BLaER1 treated with 17β-estradiol and CSF1 and Interleukin-3, amounts not matched to agents 10 nM and 100 nM (cell line): ENCODE measurements around the gene LECT2.

ENCODE experiments used
- H3K27ac ChIP-seq, 11 experiments: shearing (Covaris generic); formaldehyde crosslinking; 2 replicates each; pipeline ENCODE4 v1.8.1; 2022
- H3K27me3 ChIP-seq, 11 experiments: shearing (Covaris generic); formaldehyde crosslinking; 2 replicates each; pipeline ENCODE4 v1.8.1; 2022
- H3K36me3 ChIP-seq, 11 experiments: shearing (Covaris generic); formaldehyde crosslinking; 2 replicates each; pipeline ENCODE4 v1.8.1; 2022
- H3K4me1 ChIP-seq, 10 experiments: shearing (Covaris generic); formaldehyde crosslinking; 2 replicates each; pipeline ENCODE4 v1.8.1; 2022
- H3K4me2 ChIP-seq, 11 experiments: shearing (Covaris generic); formaldehyde crosslinking; 2 replicates each; pipeline ENCODE4 v1.8.1; 2022
- H3K4me3 ChIP-seq, 10 experiments: shearing (Covaris generic); formaldehyde crosslinking; 2 replicates each; pipeline ENCODE4 v1.8.1; 2022
- H3K9ac ChIP-seq, 11 experiments: shearing (Covaris generic); formaldehyde crosslinking; 2 replicates each; pipeline ENCODE4 v1.8.1; 2022
- H3K9me3 ChIP-seq, 11 experiments: shearing (Covaris generic); formaldehyde crosslinking; replicated peaks in 1 of 11; 2 replicates each; pipeline ENCODE4 v1.8.1; 2022
- H4K20me1 ChIP-seq, 11 experiments: shearing (Covaris generic); formaldehyde crosslinking; 2 replicates each; pipeline ENCODE4 v1.8.1; 2022
- Cebpa-rat ChIP-seq, 11 experiments: shearing (Covaris generic); IDR thresholded peaks; 2 replicates each; pipeline ENCODE4 v1.8.1; 2022

Gene LECT2

DNA sequence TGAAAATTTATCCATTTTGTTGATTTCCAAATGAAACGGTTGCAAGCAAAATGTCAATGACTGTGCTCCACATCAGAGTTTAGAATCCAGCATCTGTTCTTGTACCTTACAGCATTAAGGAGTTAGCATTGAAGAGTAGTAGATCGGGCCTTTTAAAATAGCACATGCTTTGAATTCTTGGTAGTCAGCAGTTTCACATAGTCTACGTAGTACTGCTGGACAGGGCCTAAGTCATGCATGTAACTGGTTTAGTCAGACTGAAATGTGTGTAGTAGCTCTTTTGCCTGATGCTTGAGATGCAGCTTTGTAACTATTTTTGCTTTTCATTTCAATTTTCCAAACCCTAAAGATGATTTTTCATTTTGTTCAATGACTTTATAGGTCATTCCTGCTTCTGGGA, 19.8 kb downstream of the LECT2 start:
- Histone ChIP-seq H3K9me3 (peaks cover 7 to 12% (median 10%) of the 10 kb centered on the region in 11 experiments), H3K4me3 (no peak overlapping the region), H3K27me3 (no peaks in the 10 kb centered on the region), H4K20me1 (no peaks in the 10 kb centered on the region), H3K36me3 (no peaks in the 10 kb centered on the region), H3K4me2 (no peak overlapping the region), H3K4me1 (no peaks in the 10 kb centered on the region), H3K27ac (no peak overlapping the region), H3K9ac (no peak overlapping the region)
- TF ChIP-seq Cebpa-rat (IDR thresholded peaks at IDR 0.05) = no peak

DNA sequence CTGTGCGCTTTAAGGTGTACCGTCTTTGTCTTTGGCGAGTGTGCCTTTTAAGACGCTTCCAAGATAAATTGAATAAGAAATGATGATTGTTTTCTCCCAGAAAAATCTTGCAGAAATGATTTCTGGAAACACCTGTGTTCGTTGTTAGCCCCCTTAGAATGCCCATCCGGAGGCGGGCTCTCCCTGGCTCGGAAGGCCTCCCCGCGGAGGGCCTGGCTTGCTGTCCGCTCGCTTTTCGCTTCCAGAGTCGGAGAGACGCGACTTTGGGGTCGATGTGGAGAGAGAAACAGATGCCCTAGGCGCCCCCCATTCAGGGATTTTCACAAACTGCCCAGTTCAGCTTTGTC, 23.9 kb downstream of the LECT2 start:
- Histone ChIP-seq H3K36me3 (no peaks in the 10 kb centered on the region), H3K27me3 (no peaks in the 10 kb centered on the region), H4K20me1 (no peaks in the 10 kb centered on the region), H3K27ac (no peak overlapping the region), H3K4me2 (no peak overlapping the region), H3K9ac (no peak overlapping the region), H3K9me3 (peaks cover 10 to 19% (median 14%) of the 10 kb centered on the region in 11 experiments), H3K4me3 (no peak overlapping the region), H3K4me1 (no peaks in the 10 kb centered on the region)
- TF ChIP-seq Cebpa-rat (IDR thresholded peaks at IDR 0.05) = no peak

DNA sequence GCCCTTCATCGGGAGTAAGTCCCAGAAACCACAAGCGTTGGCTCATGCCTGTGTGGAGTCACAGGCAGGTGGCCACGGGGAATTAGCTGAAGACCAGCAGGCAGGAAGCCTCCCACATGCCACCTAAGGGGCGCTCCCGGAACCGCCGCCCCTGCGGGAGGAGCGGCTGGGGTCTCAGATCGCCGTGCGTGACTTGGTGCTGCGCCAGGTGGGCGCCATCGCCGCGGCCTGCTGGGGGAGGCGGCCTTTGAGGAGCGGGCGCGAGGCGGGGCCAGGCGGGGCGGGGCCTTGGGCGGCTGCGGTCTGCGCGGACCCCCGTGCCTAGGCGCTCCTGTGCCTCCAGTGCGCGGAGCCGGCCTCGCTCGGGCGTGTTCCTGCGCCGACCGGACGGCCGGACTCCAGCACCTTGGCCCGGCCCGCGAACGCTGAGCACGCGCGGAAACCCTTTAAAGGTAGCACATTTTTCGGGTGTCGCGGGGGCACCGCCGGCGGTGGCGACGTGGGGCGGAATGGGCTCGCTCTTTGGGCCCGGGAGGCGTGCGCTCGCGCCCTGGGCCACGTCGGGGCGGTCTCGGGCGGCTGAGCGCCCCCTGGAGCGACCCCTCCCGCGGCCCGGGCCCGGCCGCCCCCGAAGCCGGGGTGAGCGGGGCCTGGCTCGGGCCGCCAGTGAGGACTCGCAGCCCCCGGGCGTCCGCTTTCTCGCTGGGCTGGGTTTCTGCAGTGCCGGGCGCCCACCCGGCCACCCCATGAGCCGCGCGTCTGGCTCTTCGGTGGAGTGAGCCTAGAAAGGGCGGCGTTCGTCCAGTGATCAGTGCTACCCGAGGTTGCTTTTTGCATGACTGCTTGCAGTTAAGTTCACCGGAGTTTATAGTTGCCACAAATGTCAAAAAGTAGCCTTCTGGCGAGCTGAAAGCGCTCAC, 24.5 kb downstream of the LECT2 start:
- H3K4me3 ChIP-seq = no peak overlapping the region

DNA sequence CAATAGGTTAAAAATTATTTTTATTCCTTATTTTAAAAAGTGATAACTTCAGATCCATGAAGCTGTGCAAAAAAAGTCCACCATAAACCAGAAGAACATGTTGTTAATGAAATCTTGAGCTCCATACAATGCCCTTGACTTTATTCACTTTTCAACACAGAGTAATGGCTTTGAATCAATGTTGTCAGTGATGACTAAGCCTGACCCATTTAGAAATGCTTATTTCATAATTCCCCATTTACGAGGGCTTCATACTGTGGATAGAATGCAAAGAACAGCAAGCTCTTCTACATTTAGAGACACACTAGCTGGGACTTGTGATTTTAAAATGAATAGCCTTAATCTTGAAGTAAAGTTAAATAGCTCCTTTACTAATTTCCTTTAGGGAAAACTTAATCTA, 33.4 kb downstream of the LECT2 start:
- no peak for TF ChIP-seq Cebpa-rat (IDR thresholded peaks at IDR 0.05)
- H3K9ac ChIP-seq = no peak overlapping the region
- no peak overlapping the region for H3K4me3 ChIP-seq
- H3K27ac ChIP-seq = no peak overlapping the region
- no peaks in the 10 kb centered on the region for H3K9me3 ChIP-seq
- no peak overlapping the region for H3K4me2 ChIP-seq
- H3K36me3 ChIP-seq = no peaks in the 10 kb centered on the region
- peaks cover 0 to under 1% (median 0%) of the 10 kb centered on the region in 10 experiments; a peak in 1 of 20 replicates for H3K4me1 ChIP-seq
- H4K20me1 ChIP-seq = no peaks in the 10 kb centered on the region
- no peaks in the 10 kb centered on the region for H3K27me3 ChIP-seq

More for the DNA sequence above, 24.5 kb downstream of the LECT2 start:
- Histone ChIP-seq H3K4me2 (no peak overlapping the region), H3K27ac (no peak overlapping the region), H3K36me3 (no peaks in the 10 kb centered on the region), H3K4me1 (no peaks in the 10 kb centered on the region), H3K9ac (no peak overlapping the region), H4K20me1 (no peaks in the 10 kb centered on the region), H3K27me3 (no peaks in the 10 kb centered on the region), H3K9me3 (peaks cover 10 to 19% (median 14%) of the 10 kb centered on the region in 11 experiments)
- TF ChIP-seq Cebpa-rat (IDR thresholded peaks at IDR 0.05) = no peak

DNA sequence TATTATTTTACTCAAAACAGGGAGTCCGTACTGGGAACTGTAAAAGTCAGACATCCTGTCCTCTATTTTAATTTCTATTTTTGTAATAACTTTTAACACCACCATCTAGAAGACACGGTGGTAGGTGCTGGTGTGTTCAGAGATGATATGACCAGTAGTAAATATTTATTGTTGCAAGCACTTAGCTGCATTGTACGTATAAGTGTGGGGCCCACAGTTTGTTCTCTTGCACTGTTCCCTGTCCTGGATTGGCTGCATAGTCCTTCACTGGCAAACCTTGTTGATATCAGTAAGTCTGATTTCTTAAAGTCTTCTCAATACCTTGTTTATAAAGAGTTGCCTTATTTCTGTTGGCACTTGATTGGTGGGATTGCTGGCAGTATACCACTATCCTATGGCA, 34.6 kb downstream of the LECT2 start:
- Histone ChIP-seq H4K20me1 (no peaks in the 10 kb centered on the region), H3K27ac (no peak overlapping the region), H3K4me3 (no peak overlapping the region), H3K9me3 (no peaks in the 10 kb centered on the region), H3K9ac (no peak overlapping the region), H3K4me2 (no peak overlapping the region), H3K4me1 (peaks cover 0 to 8% (median 0%) of the 10 kb centered on the region in 10 experiments; a peak in 1 of 20 replicates), H3K36me3 (no peaks in the 10 kb centered on the region), H3K27me3 (no peaks in the 10 kb centered on the region)
- TF ChIP-seq Cebpa-rat (IDR thresholded peaks at IDR 0.05) = no peak

DNA sequence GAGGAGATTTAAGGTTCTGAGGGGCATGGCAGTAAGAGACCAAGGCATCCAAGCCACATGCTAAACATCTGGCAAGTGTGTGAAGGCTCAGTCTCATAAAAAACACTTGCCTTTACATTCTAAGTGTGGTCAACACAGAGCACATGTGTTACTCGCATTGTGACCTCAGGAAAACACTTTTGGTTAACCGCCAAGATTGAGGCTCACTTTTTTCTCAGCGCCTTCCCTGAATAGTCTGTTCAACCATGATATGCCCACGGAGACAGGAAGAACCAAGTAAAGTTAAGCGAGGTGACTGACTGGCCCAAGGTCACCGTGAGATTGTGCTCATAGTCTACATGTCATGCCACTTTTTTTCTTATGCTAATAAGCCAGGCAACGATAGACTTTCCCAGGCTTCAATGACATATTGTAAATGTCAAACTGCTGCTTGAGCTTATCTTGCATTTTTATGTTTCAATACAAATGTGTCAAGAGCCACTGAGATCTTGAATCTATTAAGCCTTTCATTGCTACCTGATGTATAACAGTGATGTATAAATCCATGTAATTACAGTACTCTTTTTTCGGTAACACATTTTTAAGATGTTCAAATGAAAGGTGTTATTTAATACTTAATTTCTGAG, 38.0 kb downstream of the LECT2 start:
- Histone ChIP-seq H4K20me1 (no peaks in the 10 kb centered on the region), H3K9ac (no peak overlapping the region), H3K4me1 (peaks cover 0 to 8% (median 0%) of the 10 kb centered on the region in 10 experiments; a peak in 1 of 20 replicates), H3K4me3 (no peak overlapping the region), H3K4me2 (no peak overlapping the region), H3K27ac (no peak overlapping the region), H3K36me3 (no peaks in the 10 kb centered on the region), H3K9me3 (no peaks in the 10 kb centered on the region), H3K27me3 (no peaks in the 10 kb centered on the region)
- no peak for TF ChIP-seq Cebpa-rat (IDR thresholded peaks at IDR 0.05)

DNA sequence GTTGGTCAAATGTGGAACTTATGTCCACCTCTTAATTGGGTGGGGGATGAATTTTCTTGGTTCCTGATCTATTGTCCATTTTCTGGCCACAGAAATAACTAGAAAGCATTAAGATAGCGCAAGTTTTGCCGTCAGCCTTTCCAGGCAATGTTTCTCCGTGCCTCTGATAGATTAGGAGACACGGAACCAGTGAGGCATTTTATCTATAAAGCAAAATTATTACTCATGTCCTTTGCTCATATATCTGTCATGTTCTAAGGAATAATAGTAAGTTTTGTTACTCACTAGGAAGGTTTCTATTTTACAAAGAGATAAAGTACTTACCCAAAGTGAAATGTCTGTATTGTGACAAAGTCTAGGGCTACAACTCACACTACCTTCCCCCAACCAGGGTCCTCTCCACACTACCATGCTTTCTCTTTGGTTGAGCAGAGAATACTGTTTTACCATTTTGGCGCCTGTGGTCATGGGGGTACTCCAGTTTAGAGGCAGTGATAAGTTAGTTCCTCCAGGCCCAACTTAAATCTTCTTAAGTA, 39.2 kb downstream of the LECT2 start:
- peaks cover 0 to 8% (median 0%) of the 10 kb centered on the region in 10 experiments; a peak in 1 of 20 replicates for H3K4me1 ChIP-seq
- H3K4me3 ChIP-seq = no peak overlapping the region
- H3K4me2 ChIP-seq = no peak overlapping the region; a peak in 1 of 22 replicates
- no peaks in the 10 kb centered on the region for H3K36me3 ChIP-seq
- no peak for TF ChIP-seq Cebpa-rat (IDR thresholded peaks at IDR 0.05)
- H3K27ac ChIP-seq = no peak overlapping the region
- no peak overlapping the region for H3K9ac ChIP-seq
- H3K27me3 ChIP-seq = no peaks in the 10 kb centered on the region
- H4K20me1 ChIP-seq = no peaks in the 10 kb centered on the region
- no peaks in the 10 kb centered on the region for H3K9me3 ChIP-seq

DNA sequence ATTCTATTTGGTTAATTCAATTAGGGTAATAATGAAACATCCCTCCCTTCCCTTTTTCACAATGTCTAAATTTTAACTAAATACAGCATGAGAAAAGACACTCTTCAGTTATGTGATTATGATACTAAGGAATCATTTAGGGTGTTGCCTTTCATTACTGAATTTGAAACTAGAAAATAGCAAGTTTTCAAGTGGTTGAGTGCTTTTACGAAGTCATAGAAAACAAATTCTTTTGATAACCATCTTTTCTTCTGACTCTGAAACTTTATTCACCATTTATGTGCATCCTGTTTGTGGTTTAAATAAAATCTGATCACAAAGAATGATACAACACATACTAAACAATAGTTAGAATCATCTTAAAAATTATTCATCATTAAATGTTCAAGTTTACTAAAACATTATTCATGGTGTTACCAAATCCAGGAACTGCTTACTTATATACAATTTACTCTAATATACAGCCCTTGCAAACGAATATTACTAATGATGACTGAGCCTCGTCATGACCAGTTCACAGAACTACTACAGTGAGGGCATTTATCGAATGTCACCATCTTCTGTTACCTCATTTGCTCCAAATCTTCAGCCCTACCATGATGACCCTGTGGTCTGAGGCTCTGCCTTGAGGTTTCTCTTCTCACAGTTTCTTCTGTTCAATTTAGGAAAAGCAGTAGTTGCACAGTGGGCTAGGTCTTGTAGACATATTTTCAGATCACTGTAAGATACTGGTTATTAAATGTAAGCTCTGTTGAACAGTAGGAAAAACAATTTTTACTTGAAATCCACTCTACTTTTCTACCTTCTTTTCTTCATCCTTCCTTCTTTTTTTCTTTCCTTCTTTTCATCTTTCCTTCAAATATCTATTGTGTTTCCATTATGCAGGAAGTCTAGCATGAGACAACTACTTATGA, 40.8 kb downstream of the LECT2 start:
- Histone ChIP-seq H3K4me3 (no peak overlapping the region), H3K9me3 (no peaks in the 10 kb centered on the region), H4K20me1 (no peaks in the 10 kb centered on the region), H3K4me2 (no peak overlapping the region), H3K36me3 (no peaks in the 10 kb centered on the region), H3K27ac (no peak overlapping the region), H3K27me3 (no peaks in the 10 kb centered on the region), H3K4me1 (peaks cover 0 to 8% (median 0%) of the 10 kb centered on the region in 10 experiments; a peak in 1 of 20 replicates), H3K9ac (no peak overlapping the region)
- no peak for TF ChIP-seq Cebpa-rat (IDR thresholded peaks at IDR 0.05)

DNA sequence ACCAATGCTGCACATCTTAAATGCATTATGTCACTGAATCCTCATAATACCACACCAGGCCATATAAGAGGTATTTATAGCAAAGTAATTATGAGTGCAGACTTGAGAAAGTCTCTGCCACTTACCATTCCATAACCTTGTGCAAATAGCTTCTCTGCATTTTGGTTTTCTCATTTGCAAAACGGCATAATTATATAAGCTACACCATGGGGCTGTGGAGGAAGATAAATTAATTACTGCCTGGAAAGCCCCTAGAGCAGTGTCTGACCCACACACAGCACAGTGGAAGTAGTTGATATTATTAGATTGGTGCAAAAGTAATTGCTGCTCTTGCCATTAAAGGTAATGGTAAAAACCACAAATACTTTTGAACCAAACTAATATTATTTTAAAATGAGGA, 49.6 kb downstream of the LECT2 start:
- Histone ChIP-seq H4K20me1 (no peaks in the 10 kb centered on the region), H3K9me3 (no peaks in the 10 kb centered on the region), H3K4me2 (no peak overlapping the region), H3K27ac (no peak overlapping the region), H3K4me1 (no peaks in the 10 kb centered on the region), H3K4me3 (no peak overlapping the region), H3K36me3 (no peaks in the 10 kb centered on the region), H3K9ac (no peak overlapping the region), H3K27me3 (no peaks in the 10 kb centered on the region)
- no peak for TF ChIP-seq Cebpa-rat (IDR thresholded peaks at IDR 0.05)
